Measurements from ENCODE around the gene ATP9B.

ATP9B gene

DNA sequence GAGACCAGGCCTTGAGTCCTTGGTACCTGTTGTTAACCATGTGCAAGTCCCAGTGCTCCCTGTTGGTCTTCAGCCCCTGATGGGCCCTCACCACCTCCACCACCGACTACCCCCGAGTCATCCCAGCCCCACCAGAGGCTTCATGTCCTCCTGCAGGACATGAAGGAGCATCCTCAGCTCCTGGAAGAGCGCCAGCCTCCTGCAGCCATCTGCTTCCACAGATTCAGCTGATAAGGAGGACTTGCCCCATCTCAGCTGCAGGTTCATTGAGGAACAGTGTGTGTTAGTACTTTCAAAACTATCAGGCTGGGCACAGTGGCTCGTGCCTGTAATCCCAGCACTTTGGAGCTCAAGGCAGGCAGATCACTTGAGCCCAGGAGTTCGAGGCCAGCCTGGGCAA is 151.9 kb downstream of the ATP9B start:
- Histone ChIP-seq H3K36me3 (ENCODE audit: control insufficient read depth, insufficient read depth, low read length) (no peaks in the 10 kb centered on the region), H3K4me3 (ENCODE audit: insufficient read depth, low read depth, low read length) (no peak overlapping the region), H3K27ac (ENCODE audit: insufficient read depth, low read depth, low read length, poor library complexity, severe bottlenecking) (no peak overlapping the region), H3K27me3 (ENCODE audit: control insufficient read depth, insufficient read depth, low read length, poor library complexity, severe bottlenecking) (no peaks in the 10 kb centered on the region), H3K4me1 (ENCODE audit: control insufficient read depth, insufficient read depth, low read length) (no peaks in the 10 kb centered on the region), H3K9me3 (ENCODE audit: control insufficient read depth, low read length) (no peaks in the 10 kb centered on the region)
- WGBS, 2 experiments: 95% methylated on average over 5 of the region's 5 CpGs

DNA sequence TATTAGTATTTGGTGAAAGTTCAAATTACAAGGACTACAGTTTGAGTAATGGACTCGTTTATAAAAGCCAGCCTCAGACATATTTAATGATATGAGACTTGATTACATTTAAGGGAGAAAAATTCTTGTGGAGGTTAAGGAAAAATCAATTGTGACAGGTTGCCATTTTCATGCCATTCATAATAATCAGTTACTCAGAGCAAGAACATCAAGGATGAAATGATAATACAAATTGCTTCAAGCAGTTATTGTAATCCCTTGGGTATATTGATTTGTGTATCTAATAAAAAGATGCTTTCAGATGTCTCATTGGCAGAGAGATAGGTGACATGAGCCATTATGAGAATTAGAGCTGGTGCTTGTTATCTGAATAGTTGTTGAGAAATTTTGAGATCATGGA is 153.6 kb downstream of the ATP9B start:
- no peak overlapping the region for H3K4me3 ChIP-seq (ENCODE audit: insufficient read depth, low read depth, low read length)
- no peak overlapping the region for H3K27ac ChIP-seq (ENCODE audit: insufficient read depth, low read depth, low read length, poor library complexity, severe bottlenecking)
- no peaks in the 10 kb centered on the region for H3K4me1 ChIP-seq (ENCODE audit: control insufficient read depth, insufficient read depth, low read length)
- no peaks in the 10 kb centered on the region for H3K36me3 ChIP-seq (ENCODE audit: control insufficient read depth, insufficient read depth, low read length)
- H3K9me3 ChIP-seq (ENCODE audit: control insufficient read depth, low read length): no peaks in the 10 kb centered on the region
- WGBS, 2 experiments: 85% methylated on average over 1 of the region's 1 CpG; no CpG with 5 or more reads in 1 of the 2 experiments
- H3K27me3 ChIP-seq (ENCODE audit: control insufficient read depth, insufficient read depth, low read length, poor library complexity, severe bottlenecking): no peaks in the 10 kb centered on the region

DNA sequence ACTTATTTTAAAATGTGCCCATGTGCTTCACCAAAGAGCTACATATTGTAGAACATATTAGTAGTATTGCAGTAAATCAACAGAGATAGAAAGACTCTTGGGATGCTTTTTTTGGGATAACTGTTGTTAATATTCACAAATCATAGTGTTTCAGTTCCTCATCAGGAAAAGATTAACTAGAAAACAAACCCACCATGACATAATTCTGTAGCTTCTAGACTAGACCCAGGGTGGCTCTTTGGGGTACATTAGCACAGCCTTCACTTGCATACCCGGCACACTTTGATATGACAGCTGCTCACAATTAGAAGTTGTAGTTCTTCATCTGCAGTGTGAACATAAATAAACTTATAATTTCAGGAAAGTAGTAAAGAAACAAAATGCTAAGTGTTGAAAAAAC is 154.2 kb downstream of the ATP9B start:
- Histone ChIP-seq H3K4me1 (ENCODE audit: control insufficient read depth, insufficient read depth, low read length) (no peaks in the 10 kb centered on the region), H3K27me3 (ENCODE audit: control insufficient read depth, insufficient read depth, low read length, poor library complexity, severe bottlenecking) (no peaks in the 10 kb centered on the region), H3K36me3 (ENCODE audit: control insufficient read depth, insufficient read depth, low read length) (no peaks in the 10 kb centered on the region), H3K27ac (ENCODE audit: insufficient read depth, low read depth, low read length, poor library complexity, severe bottlenecking) (no peak overlapping the region), H3K9me3 (ENCODE audit: control insufficient read depth, low read length) (no peaks in the 10 kb centered on the region), H3K4me3 (ENCODE audit: insufficient read depth, low read depth, low read length) (no peak overlapping the region)
- 78 to 100% methylated on average over 1 of the region's 1 CpG for WGBS, 2 experiments

DNA sequence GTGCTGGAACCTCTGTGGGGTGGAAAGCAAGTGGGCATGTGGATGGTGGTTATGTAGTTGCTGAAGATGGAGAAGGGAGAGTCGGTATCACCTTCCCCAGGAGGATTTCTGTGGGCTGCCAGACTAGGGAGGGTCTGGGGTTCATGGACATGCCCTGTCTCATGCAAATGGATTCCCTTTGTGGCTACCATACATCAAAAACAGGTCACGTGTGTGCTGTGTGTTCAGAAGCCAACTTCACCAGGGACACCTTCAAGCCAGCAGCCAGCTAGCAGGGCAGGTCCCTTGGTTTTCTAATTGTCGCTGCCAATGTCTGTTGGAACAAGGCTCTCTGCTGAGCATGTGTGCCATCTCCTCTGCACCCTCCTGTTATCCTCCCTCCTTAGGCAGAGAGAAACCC is 155.2 kb downstream of the ATP9B start:
- WGBS, 2 experiments: 92% methylated on average over 3 of the region's 3 CpGs

DNA sequence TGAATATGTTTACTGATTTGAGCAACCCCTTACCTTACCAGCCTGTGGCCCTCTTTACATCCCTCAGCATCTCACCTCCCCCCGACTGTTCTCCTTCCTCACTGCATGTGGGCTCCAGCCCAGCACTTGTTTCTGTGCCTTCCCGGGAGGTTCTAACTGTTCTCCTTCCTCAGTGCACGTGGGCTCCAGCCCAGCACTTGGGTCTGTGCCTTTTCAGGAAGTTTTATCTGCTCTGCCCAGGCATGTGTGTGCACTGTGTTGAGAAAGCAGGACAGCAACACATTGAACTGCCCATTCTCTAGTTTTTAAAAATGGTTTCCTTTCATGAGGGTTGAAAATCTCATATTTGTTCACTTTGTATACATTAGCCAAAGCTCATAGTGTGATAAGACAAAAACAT is 158.4 kb downstream of the ATP9B start:
- Histone ChIP-seq H3K4me1 (ENCODE audit: control insufficient read depth, insufficient read depth, low read length) (no peaks in the 10 kb centered on the region), H3K27me3 (ENCODE audit: control insufficient read depth, insufficient read depth, low read length, poor library complexity, severe bottlenecking) (no peaks in the 10 kb centered on the region), H3K4me3 (ENCODE audit: insufficient read depth, low read depth, low read length) (no peak overlapping the region), H3K9me3 (ENCODE audit: control insufficient read depth, low read length) (no peaks in the 10 kb centered on the region), H3K27ac (ENCODE audit: insufficient read depth, low read depth, low read length, poor library complexity, severe bottlenecking) (no peak overlapping the region), H3K36me3 (ENCODE audit: control insufficient read depth, insufficient read depth, low read length) (no peaks in the 10 kb centered on the region)
- 89 to 91% methylated on average over 3 of the region's 3 CpGs for WGBS, 2 experiments

More for the DNA sequence above, 155.2 kb downstream of the ATP9B start:
- H3K36me3 ChIP-seq (ENCODE audit: control insufficient read depth, insufficient read depth, low read length): no peaks in the 10 kb centered on the region
- no peaks in the 10 kb centered on the region for H3K9me3 ChIP-seq (ENCODE audit: control insufficient read depth, low read length)
- no peaks in the 10 kb centered on the region for H3K27me3 ChIP-seq (ENCODE audit: control insufficient read depth, insufficient read depth, low read length, poor library complexity, severe bottlenecking)
- no peak overlapping the region for H3K27ac ChIP-seq (ENCODE audit: insufficient read depth, low read depth, low read length, poor library complexity, severe bottlenecking)
- H3K4me1 ChIP-seq (ENCODE audit: control insufficient read depth, insufficient read depth, low read length): no peaks in the 10 kb centered on the region
- no peak overlapping the region for H3K4me3 ChIP-seq (ENCODE audit: insufficient read depth, low read depth, low read length)

DNA sequence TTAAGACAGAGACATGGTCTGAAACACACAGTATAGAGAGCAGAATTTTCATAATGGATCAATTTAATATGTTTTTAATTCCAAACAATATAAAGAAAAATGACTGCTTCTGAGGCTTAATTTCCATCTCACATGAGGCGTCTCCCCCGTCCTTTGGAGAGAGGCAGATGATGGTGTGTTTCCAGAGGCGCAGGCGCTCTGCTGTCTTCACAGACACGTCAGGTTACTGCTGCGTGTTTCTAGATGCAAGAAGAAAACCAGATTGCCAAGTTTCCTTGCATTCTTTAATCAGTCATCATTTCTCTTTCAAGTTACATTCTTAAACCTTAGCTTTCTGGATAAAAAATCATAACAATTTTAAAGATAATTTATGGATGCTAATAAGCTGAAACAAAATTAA is 160.2 kb downstream of the ATP9B start:
- H3K27ac ChIP-seq (ENCODE audit: insufficient read depth, low read depth, low read length, poor library complexity, severe bottlenecking): no peak overlapping the region
- no peak overlapping the region for H3K4me3 ChIP-seq (ENCODE audit: insufficient read depth, low read depth, low read length)
- no peaks in the 10 kb centered on the region for H3K36me3 ChIP-seq (ENCODE audit: control insufficient read depth, insufficient read depth, low read length)
- no peaks in the 10 kb centered on the region for H3K27me3 ChIP-seq (ENCODE audit: control insufficient read depth, insufficient read depth, low read length, poor library complexity, severe bottlenecking)
- H3K9me3 ChIP-seq (ENCODE audit: control insufficient read depth, low read length): no peaks in the 10 kb centered on the region
- WGBS, 2 experiments: 94 to 96% methylated on average over 6 of the region's 6 CpGs
- H3K4me1 ChIP-seq (ENCODE audit: control insufficient read depth, insufficient read depth, low read length): no peaks in the 10 kb centered on the region

DNA sequence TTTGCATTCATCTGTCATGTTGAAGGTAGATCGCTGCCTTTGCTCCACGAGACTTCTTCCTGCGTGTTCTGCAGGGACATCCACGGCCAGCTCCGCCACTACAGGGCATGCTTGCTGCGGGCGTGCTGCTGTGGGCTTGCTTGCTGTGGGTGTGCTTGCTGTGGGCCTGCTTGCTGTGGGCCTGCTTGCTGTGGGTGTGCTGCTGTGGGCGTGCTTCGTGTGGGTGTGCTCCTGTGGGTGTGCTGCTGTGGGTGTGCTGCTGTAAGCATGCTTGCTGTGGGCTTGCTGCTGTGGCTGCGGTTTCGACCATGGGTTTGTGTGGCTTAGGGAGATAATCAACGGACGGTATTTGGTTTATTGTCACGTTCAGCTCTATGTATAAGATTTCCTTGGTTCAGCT is 165.2 kb downstream of the ATP9B start:
- Histone ChIP-seq H3K4me1 (ENCODE audit: control insufficient read depth, insufficient read depth, low read length) (no peaks in the 10 kb centered on the region), H3K27me3 (ENCODE audit: control insufficient read depth, insufficient read depth, low read length, poor library complexity, severe bottlenecking) (no peaks in the 10 kb centered on the region), H3K27ac (ENCODE audit: insufficient read depth, low read depth, low read length, poor library complexity, severe bottlenecking) (no peak overlapping the region), H3K36me3 (ENCODE audit: control insufficient read depth, insufficient read depth, low read length) (no peaks in the 10 kb centered on the region), H3K4me3 (ENCODE audit: insufficient read depth, low read depth, low read length) (no peak overlapping the region), H3K9me3 (ENCODE audit: control insufficient read depth, low read length) (no peaks in the 10 kb centered on the region)
- 94 to 96% methylated on average over 14 of the region's 14 CpGs for WGBS, 2 experiments

DNA sequence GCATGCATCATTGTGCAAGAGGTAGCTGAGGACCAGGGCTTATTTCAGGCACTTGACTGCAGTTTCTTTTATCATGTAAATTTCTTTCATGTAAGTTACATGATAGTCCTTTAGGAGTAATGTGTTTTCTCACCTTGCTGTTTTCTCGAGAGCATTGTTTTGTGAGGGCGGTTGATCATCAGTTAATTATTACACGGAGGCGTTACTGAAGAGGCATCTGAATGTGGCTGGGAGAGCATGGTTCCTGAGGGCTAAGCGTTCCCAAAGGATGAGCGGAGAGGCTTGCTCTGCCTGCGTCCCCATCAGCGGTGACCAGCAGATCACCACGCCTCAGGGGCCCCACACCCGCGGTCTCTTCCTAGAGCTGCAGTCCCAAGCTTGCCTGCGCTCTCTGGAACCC is 170.4 kb downstream of the ATP9B start:
- H3K4me3 ChIP-seq (ENCODE audit: insufficient read depth, low read depth, low read length): no peak overlapping the region
- no peaks in the 10 kb centered on the region for H3K36me3 ChIP-seq (ENCODE audit: control insufficient read depth, insufficient read depth, low read length)
- H3K4me1 ChIP-seq (ENCODE audit: control insufficient read depth, insufficient read depth, low read length): no peaks in the 10 kb centered on the region
- no peaks in the 10 kb centered on the region for H3K27me3 ChIP-seq (ENCODE audit: control insufficient read depth, insufficient read depth, low read length, poor library complexity, severe bottlenecking)
- H3K27ac ChIP-seq (ENCODE audit: insufficient read depth, low read depth, low read length, poor library complexity, severe bottlenecking): no peak overlapping the region
- WGBS, 2 experiments: 92 to 93% methylated on average over 12 of the region's 12 CpGs
- no peaks in the 10 kb centered on the region for H3K9me3 ChIP-seq (ENCODE audit: control insufficient read depth, low read length)

DNA sequence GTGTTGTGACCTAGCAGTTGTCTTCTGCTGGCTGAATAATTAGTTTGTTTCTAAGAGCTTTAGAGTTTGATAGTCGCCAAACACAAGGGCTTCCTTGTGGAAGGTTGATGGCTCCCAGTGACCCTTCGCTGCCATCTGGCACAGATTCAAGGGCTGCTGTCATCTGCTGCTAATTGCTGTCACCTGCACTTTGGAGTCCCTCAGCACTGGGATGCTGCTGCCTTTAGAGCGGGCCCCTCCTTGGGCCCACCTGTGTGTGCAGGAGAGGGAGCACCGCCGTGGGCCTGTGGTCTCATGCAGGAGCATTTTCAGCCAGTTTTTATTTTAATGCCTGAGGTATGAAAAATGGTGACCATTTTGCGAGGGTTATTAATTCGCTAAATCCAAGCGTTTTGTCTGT is 172.6 kb downstream of the ATP9B start:
- 94% methylated on average over 8 of the region's 8 CpGs for WGBS, 2 experiments

DNA sequence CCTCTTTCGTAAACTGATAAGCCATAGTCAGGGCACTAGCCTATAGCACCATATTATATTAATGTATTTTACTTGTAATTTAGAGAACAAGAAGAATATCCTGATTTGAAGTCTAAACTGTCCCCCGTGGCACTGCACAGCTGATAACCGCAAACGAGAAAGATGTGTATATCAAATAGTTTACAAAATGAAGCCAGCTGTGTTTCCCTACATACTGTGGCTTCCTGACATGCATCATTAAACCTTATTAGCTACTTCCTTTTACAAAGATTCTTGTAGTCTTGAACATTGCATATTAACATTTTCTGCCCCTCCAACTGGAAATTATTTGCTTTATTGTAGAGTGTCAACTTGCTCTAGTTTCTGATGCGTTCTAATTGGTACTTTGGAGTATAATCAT is 173.1 kb downstream of the ATP9B start:
- 98% methylated on average over 4 to 5 of the region's 5 CpGs for WGBS, 2 experiments

More for the DNA sequence above, 172.6 kb downstream of the ATP9B start:
- Histone ChIP-seq H3K27ac (ENCODE audit: insufficient read depth, low read depth, low read length, poor library complexity, severe bottlenecking) (no peak overlapping the region), H3K4me3 (ENCODE audit: insufficient read depth, low read depth, low read length) (no peak overlapping the region), H3K4me1 (ENCODE audit: control insufficient read depth, insufficient read depth, low read length) (no peaks in the 10 kb centered on the region), H3K9me3 (ENCODE audit: control insufficient read depth, low read length) (no peaks in the 10 kb centered on the region), H3K36me3 (ENCODE audit: control insufficient read depth, insufficient read depth, low read length) (no peaks in the 10 kb centered on the region), H3K27me3 (ENCODE audit: control insufficient read depth, insufficient read depth, low read length, poor library complexity, severe bottlenecking) (no peaks in the 10 kb centered on the region)

DNA sequence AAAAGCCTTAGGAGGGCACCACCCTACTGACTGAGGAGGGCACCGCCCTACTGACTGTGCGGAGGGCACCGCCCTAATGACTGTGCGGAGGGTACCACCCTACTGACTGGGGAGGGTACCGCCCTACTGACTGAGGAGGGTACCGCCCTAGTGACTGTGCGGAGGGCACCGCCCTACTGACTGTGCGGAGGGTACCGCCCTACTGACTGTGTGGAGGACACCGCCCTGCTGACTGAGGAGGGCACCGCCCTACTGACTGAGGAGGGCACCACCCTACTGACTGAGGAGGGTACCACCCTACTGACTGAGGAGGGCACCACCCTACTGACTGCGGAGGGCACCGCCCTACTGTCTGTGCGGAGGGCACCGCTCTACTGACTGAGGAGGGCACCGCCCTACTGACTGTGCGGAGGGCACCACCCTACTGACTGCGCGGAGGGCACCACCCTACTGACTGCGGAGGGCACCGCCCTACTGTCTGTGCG is 176.4 kb downstream of the ATP9B start:
- no peaks in the 10 kb centered on the region for H3K4me1 ChIP-seq (ENCODE audit: control insufficient read depth, insufficient read depth, low read length)
- H3K9me3 ChIP-seq (ENCODE audit: control insufficient read depth, low read length): no peaks in the 10 kb centered on the region
- no peaks in the 10 kb centered on the region for H3K27me3 ChIP-seq (ENCODE audit: control insufficient read depth, insufficient read depth, low read length, poor library complexity, severe bottlenecking)
- no peaks in the 10 kb centered on the region for H3K36me3 ChIP-seq (ENCODE audit: control insufficient read depth, insufficient read depth, low read length)
- H3K27ac ChIP-seq (ENCODE audit: insufficient read depth, low read depth, low read length, poor library complexity, severe bottlenecking): no peak overlapping the region
- 92 to 93% methylated on average over 23 of the region's 23 CpGs for WGBS, 2 experiments
- no peak overlapping the region for H3K4me3 ChIP-seq (ENCODE audit: insufficient read depth, low read depth, low read length)

More for the DNA sequence above, 173.1 kb downstream of the ATP9B start:
- H3K27me3 ChIP-seq (ENCODE audit: control insufficient read depth, insufficient read depth, low read length, poor library complexity, severe bottlenecking): no peaks in the 10 kb centered on the region
- H3K4me1 ChIP-seq (ENCODE audit: control insufficient read depth, insufficient read depth, low read length): no peaks in the 10 kb centered on the region
- no peak overlapping the region for H3K4me3 ChIP-seq (ENCODE audit: insufficient read depth, low read depth, low read length)
- no peak overlapping the region for H3K27ac ChIP-seq (ENCODE audit: insufficient read depth, low read depth, low read length, poor library complexity, severe bottlenecking)
- no peaks in the 10 kb centered on the region for H3K36me3 ChIP-seq (ENCODE audit: control insufficient read depth, insufficient read depth, low read length)
- no peaks in the 10 kb centered on the region for H3K9me3 ChIP-seq (ENCODE audit: control insufficient read depth, low read length)

Data from ectodermal cell (in vitro differentiated cells).